ENCODE data around the gene C16orf95.

Gene C16orf95

GRCh38 chr16:87314990-87315420, 2.2 kb downstream of the C16orf95 start:
- DNase-seq = no peak

DNA sequence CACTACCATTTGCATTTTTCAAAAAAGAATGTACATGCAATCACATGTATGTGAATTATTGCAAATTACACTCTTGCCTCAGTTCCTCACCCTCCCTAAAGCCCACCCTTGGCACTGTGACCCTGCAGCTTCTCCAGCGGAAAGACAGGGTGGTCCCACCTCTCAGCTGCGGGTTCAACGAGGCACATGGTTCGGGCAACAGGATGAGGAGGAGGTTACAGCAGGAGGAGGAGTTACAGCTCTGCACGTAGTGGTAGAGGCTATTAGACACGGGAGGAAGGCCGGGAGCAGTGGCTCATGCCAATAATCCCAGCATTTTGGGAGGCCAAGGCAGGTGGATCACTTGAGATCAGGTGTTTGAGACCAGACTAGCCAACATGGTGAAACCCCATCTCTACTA, 5.2 kb downstream of the C16orf95 start:
- no peak for DNase-seq

- DNase-seq = no peak
These were observed 5.8 kb downstream of the C16orf95 start for GRCh38 chr16:87311387-87311786.

DNA sequence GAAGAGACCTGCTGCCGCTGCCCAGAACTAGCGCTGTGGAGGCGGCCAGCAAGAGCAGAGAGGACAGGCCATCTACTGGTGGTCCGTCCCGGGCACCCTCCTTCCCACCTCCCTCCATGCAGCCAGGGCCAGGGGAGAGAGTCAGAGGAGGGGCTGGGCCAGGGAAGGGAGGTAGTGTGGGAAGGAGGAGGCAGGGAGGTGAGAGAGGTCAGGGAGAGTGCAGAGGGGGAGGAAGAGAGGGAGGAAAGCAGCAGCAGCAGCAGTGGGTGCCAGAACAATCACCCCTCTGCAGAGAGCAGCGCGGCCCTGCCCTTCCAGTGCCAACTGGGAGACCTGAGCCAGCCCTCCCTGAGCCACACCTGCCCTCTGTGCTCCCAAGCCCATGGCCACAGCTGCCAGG, 6.6 kb downstream of the C16orf95 start:
- DNase-seq = no peak

DNA sequence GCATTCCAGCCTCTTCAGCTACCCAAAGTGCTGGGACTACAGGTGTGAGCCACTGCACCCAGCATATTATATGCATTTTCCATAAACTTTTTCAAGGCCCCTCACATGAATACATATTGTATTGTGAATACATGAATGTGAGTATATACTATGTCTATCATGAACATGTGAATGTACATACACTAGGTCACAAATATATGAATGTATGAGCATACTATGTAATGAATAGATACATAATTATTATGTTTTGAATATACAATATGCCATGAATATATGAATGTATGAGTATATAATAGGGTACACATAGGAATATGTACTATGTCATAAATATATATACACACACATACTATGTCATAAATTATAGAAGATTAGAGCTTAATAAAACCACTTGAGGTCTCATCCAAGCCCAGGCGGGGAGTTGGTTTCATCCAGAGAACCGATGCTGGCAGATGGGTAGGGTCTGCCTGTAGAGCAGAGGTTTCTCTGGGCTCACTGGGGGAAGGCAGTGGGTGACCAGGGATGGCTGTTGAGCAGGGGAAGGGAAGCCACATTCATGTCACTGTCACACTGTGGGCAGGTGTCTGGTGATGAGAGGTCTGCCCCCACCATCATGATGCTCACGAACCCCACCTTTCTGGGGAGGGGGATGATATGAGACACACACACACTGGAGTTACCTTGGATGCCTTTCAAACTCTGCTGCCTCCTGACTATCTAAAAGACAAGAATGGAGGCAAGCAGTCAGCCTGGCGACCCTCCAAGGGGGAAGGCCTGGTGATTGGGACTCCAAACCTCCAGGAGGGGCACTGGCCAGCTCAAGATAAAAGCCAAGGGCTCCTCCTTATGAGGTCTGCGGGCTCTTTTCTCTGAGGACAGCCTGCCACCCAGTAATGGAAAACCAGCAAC, 7.3 kb downstream of the C16orf95 start:
- DNase-seq = no peak

GRCh38 chr16:87308826-87309225, 8.4 kb downstream of the C16orf95 start:
- DNase-seq = no peak

GRCh38 chr16:87306516-87306915, 10.7 kb downstream of the C16orf95 start:
- DNase-seq = no peak

DNA sequence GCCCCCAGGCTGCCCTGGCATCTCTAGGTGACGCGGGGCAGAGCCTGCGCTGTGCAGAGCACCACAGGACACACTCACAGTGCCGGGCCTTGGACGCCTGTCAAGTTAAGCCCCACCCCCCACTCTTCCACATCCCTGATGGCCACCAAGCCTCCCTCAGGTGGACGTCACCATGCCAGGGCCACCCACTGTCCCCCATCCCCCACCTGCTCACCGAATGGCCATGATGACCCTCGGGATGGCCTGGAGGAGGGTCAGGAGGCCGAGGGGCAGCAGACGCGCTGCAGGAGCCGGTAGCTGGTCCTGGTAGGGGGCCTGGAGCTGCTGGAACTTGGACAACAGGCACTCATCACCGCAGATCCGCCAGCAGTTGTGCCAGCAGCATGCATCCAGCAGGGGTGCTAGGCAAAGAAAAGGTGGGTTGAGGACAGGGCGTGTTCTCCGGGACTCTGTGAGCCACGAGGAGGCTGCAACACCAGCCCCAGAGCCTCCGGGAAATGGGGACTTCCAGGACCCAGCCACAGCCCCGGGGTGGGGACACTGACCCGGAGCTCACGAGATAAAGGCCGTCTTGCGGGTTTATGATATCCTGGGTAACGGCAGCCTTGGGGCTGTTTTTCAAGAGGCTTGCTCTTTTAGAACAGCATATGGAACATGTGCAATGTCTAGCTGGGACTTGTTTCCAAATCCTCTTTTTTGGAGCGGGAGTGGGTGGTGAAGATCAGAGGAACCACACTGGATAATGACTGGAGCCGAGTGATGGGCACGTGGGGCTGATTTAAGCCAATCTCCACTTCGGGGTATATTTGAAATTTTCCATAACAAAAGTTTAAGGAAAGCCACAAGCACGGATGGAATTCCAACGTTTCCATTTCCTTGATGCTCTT, 11.4 kb downstream of the C16orf95 start:
- no peak for DNase-seq

DNA sequence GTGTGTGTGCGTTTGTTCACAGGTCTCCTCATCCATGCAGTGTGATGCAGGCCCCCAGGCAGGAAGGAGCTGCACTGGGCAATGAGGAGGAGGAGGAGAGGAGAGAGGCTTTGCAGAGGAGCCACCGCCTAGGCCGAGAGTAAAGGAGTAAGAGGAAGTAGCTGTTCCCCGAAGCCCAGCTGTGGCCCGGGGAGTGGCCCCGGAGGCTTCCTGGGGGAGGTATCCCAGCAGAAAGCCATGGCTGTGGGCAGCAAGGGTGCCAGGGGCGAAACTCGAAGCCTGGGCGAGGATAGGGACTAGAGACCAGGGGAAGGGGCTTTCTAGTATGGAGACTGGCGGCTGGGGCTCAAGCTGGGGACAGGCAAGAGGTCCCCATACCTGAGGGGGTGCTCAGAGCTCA, 12.2 kb downstream of the C16orf95 start:
- DNase-seq = no peak

GRCh38 chr16:87303962-87304521, 13.2 kb downstream of the C16orf95 start:
- DNase-seq = no peak

DNA sequence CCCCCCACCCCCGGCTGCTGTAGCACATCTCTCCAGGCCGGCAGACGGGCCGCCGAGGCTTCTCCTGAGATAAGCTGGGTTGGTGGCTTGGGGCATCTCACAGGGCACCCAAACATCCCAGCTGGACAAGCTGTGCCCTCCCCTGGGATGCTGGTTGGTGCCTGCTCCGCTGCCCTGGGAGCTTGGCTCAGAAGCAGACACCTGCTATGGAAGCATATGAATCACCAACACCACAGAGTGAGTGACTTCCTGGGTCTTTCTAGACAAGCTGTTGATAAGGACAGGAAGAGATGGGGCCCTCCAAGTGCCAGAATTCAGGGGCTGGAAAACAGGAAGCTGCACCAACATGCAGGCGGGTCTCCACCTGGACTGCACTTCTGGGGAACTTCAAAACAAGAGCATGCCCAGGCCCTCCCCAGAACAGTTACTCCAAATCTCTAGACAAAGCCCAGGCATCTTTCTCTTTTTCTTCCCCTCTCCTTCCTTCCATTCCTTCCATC, 13.7 kb downstream of the C16orf95 start:
- no peak for DNase-seq

DNA sequence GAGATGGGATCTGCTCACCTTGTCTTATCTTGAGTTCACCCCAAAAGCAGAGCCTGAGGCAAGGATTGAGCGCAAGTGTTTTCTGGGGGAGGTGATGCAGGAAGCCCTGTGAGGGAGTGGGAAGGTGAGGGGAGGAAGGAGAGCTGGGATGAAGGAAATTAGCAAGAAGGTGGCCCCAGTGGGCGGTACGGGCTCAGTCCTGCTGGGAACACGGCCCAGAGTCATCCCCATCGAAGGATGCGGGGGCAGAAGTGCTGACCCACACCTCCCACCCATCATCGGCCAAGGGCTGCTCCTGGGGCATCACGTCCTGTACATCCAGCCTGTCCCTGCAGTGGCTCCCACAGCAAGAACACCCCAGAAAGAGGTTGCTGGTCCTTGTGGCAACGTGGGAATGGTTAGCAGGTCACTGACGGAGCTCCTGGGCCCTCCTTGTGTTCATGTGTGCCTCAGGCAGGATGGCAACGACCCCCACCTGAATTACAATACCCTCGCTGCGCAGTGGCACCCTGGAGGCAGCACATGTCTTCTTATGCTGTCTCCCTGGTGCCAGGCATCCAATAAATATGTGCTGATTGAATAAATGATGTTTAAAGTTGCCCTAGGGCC, 18.2 kb downstream of the C16orf95 start:
- no peak for DNase-seq

- DNase-seq = no peak
These were observed 19.1 kb downstream of the C16orf95 start for GRCh38 chr16:87297918-87298631.

DNA sequence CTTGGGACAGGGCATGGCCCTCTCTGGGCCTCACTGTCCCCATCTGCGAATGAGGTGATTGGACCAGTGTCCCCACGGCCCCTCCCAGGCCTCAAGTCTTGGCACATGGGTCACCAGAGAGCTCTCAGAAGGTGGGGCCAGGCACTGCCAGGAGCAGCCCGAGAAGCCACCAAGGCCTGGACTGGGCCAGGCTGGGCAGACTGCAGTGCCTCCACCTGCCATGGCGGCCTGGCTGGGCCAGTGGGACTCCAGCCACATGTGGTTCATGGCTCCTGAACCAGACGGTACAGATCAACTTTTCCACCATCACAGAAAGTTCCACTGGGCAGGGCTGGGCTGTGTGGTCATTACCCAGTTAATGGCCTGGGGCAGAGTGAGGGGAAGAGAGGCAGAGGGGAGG, 19.8 kb downstream of the C16orf95 start:
- no peak for DNase-seq

GRCh38 chr16:87295661-87296531, 21.3 kb downstream of the C16orf95 start:
- DNase-seq = no peak

DNA sequence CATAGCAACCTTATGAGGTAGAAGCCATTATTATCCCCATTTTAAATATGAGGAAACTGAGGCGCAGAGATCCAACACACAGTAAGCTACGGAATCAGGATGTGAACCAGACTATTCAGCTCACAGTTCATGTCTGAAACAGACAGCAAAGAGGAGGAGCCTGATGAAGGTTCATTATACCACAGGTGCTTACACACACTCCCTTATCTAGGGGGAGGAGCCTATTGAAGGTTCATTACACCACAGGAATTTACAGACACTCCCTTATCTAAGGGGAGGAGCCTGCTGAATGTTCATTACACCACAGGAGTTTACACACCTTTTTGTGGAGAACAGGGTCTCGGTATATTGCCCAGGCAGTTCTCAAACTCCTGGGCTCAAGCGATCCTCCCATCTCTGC, 21.9 kb downstream of the C16orf95 start:
- no peak for DNase-seq

GRCh38 chr16:87293990-87294389, 23.2 kb downstream of the C16orf95 start:
- DNase-seq = no peak

GRCh38 chr16:87291944-87292343, 25.2 kb downstream of the C16orf95 start:
- no peak for DNase-seq

- DNase-seq = no peak
These were observed 28.3 kb downstream of the C16orf95 start for GRCh38 chr16:87288753-87289362.

DNA sequence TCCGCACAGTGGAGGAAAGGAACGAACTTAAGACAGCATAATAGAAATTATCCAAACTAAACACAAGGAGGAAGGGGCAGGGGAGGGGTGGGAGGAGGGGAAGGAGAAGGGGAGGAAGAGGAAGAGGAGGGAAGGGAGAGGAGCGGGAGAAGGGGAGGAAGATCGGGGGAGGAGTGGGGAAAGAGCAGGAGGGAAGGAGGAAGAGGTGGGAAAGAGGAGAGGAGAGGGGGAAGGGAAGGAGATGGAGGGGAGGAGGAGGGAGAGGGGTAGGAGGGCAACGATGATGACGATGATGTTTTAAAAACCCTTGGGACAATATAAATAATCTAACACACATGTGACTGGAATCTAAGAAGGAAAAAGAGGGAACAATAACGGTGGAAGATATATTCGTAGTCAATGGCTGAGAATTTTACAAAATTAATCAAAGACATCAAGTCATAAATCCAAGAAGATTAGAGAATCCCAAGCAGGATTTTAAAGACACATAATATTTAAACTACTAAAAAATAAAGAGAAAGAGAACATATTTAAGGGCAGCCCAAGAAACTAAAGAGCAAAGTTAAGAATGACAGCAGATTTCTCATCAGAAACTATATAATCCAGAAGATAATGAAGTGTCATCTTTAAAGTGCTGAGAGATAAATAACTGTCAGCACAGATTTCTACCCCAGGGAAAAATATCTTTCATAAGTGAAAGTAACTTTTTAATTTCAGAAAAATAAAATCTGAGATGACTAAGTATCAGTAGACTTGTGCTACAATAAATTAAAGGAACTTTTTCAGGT, 30.2 kb downstream of the C16orf95 start:
- DNase-seq = no peak
